K562 treated with DMSO at 1 percent for 4 hours (cell line): ENCODE data around the gene GIMD1. TPM values are rescaled to one million over a fixed set of nuclear protein-coding genes. Genes with fewer than 3 reads are reported as not detected.

Source experiments
- total RNA-seq: library from RNA; unstranded; fragments of 300-600 nt; gene quantifications from 2 replicates; pipeline ENCODE4 v1.2.3, GENCODE V29; 2022; ENCODE audit not compliant: insufficient read depth

The GIMD1 gene
- not detected in 2 replicates for total RNA-seq

GRCh38 chr4:106368678-106369077, at the start of gene GIMD1:
TSS of gene GIMD1 (minus strand) at chr4:106368778. CDS start at chr4:106367435, 1,343 bp downstream.

GRCh38 chr4:106315968-106316772, 52.4 kb downstream of the GIMD1 start, which contains the start of the genes AIMP1 and TBCK:
TSS of gene AIMP1 (plus strand) at chr4:106316550. CDS start at chr4:106325010, 8,460 bp downstream.
TSS of gene TBCK (minus strand) at chr4:106316209. CDS start at chr4:106308960, 7,249 bp downstream.

Other genes starting within 250 kb of the GIMD1 start
- 4.5 and 5.9 TPM in 2 replicates for gene TBCK, start 52.6 kb downstream of the GIMD1 start, total RNA-seq
- gene AIMP1, start 52.2 kb downstream of the GIMD1 start, total RNA-seq, result 23.3 and 25.3 TPM in 2 replicates